GM18505 (cell line): ENCODE results near the gene MCM7.

Experiments
- ATAC-seq: cut with Tn5 transposase; IDR thresholded peaks from one replicate; pipeline ENCODE4 v1.9.1; 2021; ENCODE audit not compliant: unreplicated experiment
- POLR2A ChIP-seq: IDR thresholded peaks from 4 replicates; pipeline ENCODE4 v1.6.1; 2011; ENCODE audit warnings: borderline replicate concordance; ENCODE audit not compliant: insufficient read depth, insufficient read length; ENCODE audit errors: extremely low read depth

MCM7 gene

GRCh38 chr7:100059251-100059739, 41.9 kb downstream of the MCM7 start:
- TF ChIP-seq POLR2A, result no peak
- no peak for ATAC-seq

GRCh38 chr7:100057006-100057405, 44.2 kb downstream of the MCM7 start:
- TF ChIP-seq POLR2A, result no peak
- no peak for ATAC-seq

GRCh38 chr7:100053215-100053614, 48.0 kb downstream of the MCM7 start:
- no peak for ATAC-seq
- no peak for TF ChIP-seq POLR2A

- no peak for TF ChIP-seq POLR2A
- ATAC-seq, result no peak
Measured at GRCh38 chr7:100051611-100052010, 49.6 kb downstream of the MCM7 start.

GRCh38 chr7:100049441-100050291, 51.5 kb downstream of the MCM7 start, which contains the start of gene ZSCAN21:
Gene ZSCAN21, plus strand, starts transcription at chr7:100049774. Its CDS starts 7,233 bp downstream, at chr7:100057007.
- peak; percentile 85 for TF ChIP-seq POLR2A
- peak; percentile 70 for ATAC-seq

GRCh38 chr7:100048680-100049079, 52.5 kb downstream of the MCM7 start:
- ATAC-seq, result no peak

GRCh38 chr7:100044718-100045117, 56.5 kb downstream of the MCM7 start:
- no peak for ATAC-seq
- TF ChIP-seq POLR2A, result no peak

More at GRCh38 chr7:100048680-100049079, 52.5 kb downstream of the MCM7 start:
- no peak for TF ChIP-seq POLR2A
